Endodermal cell (in vitro differentiated cells): ENCODE measurements around the gene TBXAS1. TPM values are rescaled to one million over a fixed set of nuclear protein-coding genes. Genes with fewer than 3 reads are reported as not detected.

Experiments
- DNase-seq: peaks from one replicate; pipeline ENCODE4 v3.0.0-alpha.2; 2017
- H3K27ac ChIP-seq: 2 replicates; pipeline ENCODE4 v1.5.1; 2013; ENCODE audit warnings: mild to moderate bottlenecking, low read depth, low read length, moderate library complexity
- H3K27me3 ChIP-seq: 2 replicates; pipeline ENCODE4 v1.6.1; 2013; ENCODE audit warnings: mild to moderate bottlenecking, low read length, moderate library complexity; ENCODE audit not compliant: insufficient read depth, control insufficient read depth, poor library complexity, severe bottlenecking
- H3K36me3 ChIP-seq: 2 replicates; pipeline ENCODE4 v1.7.0; 2013; ENCODE audit warnings: mild to moderate bottlenecking, low read length, moderate library complexity; ENCODE audit not compliant: control insufficient read depth, insufficient read depth
- H3K4me1 ChIP-seq: one replicate; pipeline ENCODE4 v1.7.0; 2013; ENCODE audit warnings: low read length; ENCODE audit not compliant: control insufficient read depth, insufficient read depth
- H3K4me3 ChIP-seq: 2 replicates; pipeline ENCODE4 v1.5.1; 2013; ENCODE audit warnings: mild to moderate bottlenecking, low read length, moderate library complexity
- H3K9ac ChIP-seq: 2 replicates; pipeline ENCODE4 v1.6.1; 2013; ENCODE audit warnings: mild to moderate bottlenecking, low read length, moderate library complexity; ENCODE audit not compliant: poor library complexity, severe bottlenecking; ENCODE audit errors: extremely low read depth
- H3K9me3 ChIP-seq: 2 replicates; pipeline ENCODE4 v1.6.1; 2013; ENCODE audit warnings: mild to moderate bottlenecking, low read length, moderate library complexity; ENCODE audit not compliant: control insufficient read depth
- H3K27ac Mint-ChIP-seq: 2 replicates; pipeline ENCODE4 v1.8.0; 2020; ENCODE audit warnings: mixed read lengths
- H3K27me3 Mint-ChIP-seq: 2 replicates; pipeline ENCODE4 v1.8.0; 2021; ENCODE audit warnings: mild to moderate bottlenecking, mixed read lengths; ENCODE audit not compliant: insufficient read depth
- H3K36me3 Mint-ChIP-seq: 2 replicates; pipeline ENCODE4 v1.8.0; 2020; ENCODE audit warnings: low read depth, mixed read lengths
- H3K4me1 Mint-ChIP-seq: 2 replicates; pipeline ENCODE4 v1.8.0; 2020; ENCODE audit warnings: mixed read lengths
- H3K4me3 Mint-ChIP-seq: 2 replicates; pipeline ENCODE4 v1.8.0; 2020; ENCODE audit warnings: mild to moderate bottlenecking, moderate library complexity, mixed read lengths
- H3K9me3 Mint-ChIP-seq: 2 replicates; pipeline ENCODE4 v1.8.0; 2020; ENCODE audit warnings: mild to moderate bottlenecking, mixed read lengths
- WGBS, 2 experiments: methylation state at CpG; one replicate each; pipeline versions ENCODE4 v1.1.5 to v1.1.7; 2013; ENCODE audit warnings: missing lambda C conversion rate in 2 of 2, mixed read lengths in 1 of 2; ENCODE audit not compliant: insufficient coverage in 1 of 2, insufficient read length in 1 of 2; 5-methylcytosine and 5-hydroxymethylcytosine counted together
- total RNA-seq, 2 donors: library from RNA; stranded (reverse); fragmentation: NEBNext Ultra II Directional in 1 of 2; extraction: Animal tissue kit (Norgen Biotek cat#: 25700) in 1 of 2; gene quantifications; 2 replicates in 1 of 2; 3 replicates in 1 of 2; pipeline ENCODE4 v1.2.1, GENCODE V29; 2021
- TF ChIP-seq, protein P1 (sequence below): fragments of 200-600 bp; sonication (generic); conservative IDR thresholded peaks from 2 replicates; pipeline ENCODE4 v1.5.0; 2021; ENCODE audit warnings: antibody characterized with exemption, mild to moderate bottlenecking

TBXAS1 gene
- total RNA-seq, 2 donors from 2014 or later = 7.6 to 13.5 TPM

DNA sequence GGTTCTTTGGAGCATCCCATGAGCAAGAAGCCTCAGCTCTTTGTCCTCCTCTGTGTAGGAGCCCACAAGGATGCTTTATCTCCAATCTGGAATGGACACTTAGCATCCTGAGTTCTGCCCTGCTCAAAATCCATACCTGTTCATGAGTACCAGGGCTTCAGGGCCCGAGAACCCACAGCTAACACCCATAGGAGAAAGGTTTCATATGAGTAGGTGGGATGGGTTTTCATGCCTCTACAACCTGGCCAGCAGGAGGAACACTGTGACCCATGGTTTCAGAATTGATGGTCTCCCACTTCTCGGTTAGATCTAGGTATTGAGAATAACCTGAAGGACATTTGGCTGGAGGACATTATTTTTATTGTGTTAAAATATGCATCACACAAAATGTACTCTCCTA, 57.8 kb downstream of the TBXAS1 start:
- Mint-ChIP-seq H3K4me3 (no peak overlapping the region), H3K4me1 (peaks cover 9% of the 10 kb centered on the region)

DNA sequence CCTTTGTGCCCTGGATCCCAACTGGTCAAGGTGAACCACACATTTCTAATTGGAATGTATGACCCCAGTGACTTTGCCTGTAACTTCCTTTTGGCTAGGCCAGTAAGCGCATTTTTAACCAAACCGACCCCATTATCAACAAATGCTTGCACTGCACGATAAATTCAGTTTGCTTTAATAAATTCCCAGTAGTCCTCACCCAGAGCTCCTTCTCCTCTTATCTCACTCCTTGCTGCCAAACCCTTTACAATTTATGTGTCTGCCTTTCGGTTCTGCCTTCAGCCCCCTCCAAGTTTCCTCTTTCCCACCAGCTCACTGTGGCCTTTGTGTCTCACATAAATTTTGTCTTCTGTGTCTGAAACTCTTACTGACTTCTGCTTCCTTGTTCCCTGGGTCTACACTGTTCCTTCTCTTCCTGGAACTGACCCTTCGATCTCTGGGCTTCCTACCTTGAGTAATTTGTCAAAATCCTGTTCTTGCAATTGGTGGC, 59.0 kb downstream of the TBXAS1 start:
- TF ChIP-seq, protein P1, sequence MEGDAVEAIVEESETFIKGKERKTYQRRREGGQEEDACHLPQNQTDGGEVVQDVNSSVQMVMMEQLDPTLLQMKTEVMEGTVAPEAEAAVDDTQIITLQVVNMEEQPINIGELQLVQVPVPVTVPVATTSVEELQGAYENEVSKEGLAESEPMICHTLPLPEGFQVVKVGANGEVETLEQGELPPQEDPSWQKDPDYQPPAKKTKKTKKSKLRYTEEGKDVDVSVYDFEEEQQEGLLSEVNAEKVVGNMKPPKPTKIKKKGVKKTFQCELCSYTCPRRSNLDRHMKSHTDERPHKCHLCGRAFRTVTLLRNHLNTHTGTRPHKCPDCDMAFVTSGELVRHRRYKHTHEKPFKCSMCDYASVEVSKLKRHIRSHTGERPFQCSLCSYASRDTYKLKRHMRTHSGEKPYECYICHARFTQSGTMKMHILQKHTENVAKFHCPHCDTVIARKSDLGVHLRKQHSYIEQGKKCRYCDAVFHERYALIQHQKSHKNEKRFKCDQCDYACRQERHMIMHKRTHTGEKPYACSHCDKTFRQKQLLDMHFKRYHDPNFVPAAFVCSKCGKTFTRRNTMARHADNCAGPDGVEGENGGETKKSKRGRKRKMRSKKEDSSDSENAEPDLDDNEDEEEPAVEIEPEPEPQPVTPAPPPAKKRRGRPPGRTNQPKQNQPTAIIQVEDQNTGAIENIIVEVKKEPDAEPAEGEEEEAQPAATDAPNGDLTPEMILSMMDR = no peak
- Histone ChIP-seq H3K4me3 (no peak overlapping the region), H3K9ac (no peak overlapping the region), H3K9me3 (peaks cover 8% of the 10 kb centered on the region), H3K27ac (no peak overlapping the region), H3K27me3 (no peaks in the 10 kb centered on the region), H3K36me3 (no peaks in the 10 kb centered on the region), H3K4me1 (no peaks in the 10 kb centered on the region)
- WGBS, 2 experiments = 94 to 98% methylated on average over 5 of the region's 5 CpGs
- H3K36me3 Mint-ChIP-seq = no peaks in the 10 kb centered on the region
- DNase-seq = no peak
- no peak overlapping the region for H3K27ac Mint-ChIP-seq
- no peak overlapping the region for H3K4me3 Mint-ChIP-seq
- peaks cover 6% of the 10 kb centered on the region for H3K9me3 Mint-ChIP-seq
- peaks cover 6% of the 10 kb centered on the region for H3K4me1 Mint-ChIP-seq
- no peaks in the 10 kb centered on the region for H3K27me3 Mint-ChIP-seq

More for the DNA sequence above, 57.8 kb downstream of the TBXAS1 start:
- DNase-seq = no peak
- Mint-ChIP-seq H3K36me3 (no peaks in the 10 kb centered on the region), H3K27me3 (no peaks in the 10 kb centered on the region), H3K9me3 (peaks cover 6% of the 10 kb centered on the region), H3K27ac (no peak overlapping the region)
- 93 to 100% methylated on average over 1 to 2 of the region's 2 CpGs for WGBS, 2 experiments
- no peaks in the 10 kb centered on the region for H3K27me3 ChIP-seq
- no peak overlapping the region for H3K9ac ChIP-seq
- TF ChIP-seq, protein P1 = no peak
- no peaks in the 10 kb centered on the region for H3K4me1 ChIP-seq
- no peak overlapping the region for H3K4me3 ChIP-seq
- no peaks in the 10 kb centered on the region for H3K36me3 ChIP-seq
- no peak overlapping the region for H3K27ac ChIP-seq
- peaks cover 8% of the 10 kb centered on the region for H3K9me3 ChIP-seq

DNA sequence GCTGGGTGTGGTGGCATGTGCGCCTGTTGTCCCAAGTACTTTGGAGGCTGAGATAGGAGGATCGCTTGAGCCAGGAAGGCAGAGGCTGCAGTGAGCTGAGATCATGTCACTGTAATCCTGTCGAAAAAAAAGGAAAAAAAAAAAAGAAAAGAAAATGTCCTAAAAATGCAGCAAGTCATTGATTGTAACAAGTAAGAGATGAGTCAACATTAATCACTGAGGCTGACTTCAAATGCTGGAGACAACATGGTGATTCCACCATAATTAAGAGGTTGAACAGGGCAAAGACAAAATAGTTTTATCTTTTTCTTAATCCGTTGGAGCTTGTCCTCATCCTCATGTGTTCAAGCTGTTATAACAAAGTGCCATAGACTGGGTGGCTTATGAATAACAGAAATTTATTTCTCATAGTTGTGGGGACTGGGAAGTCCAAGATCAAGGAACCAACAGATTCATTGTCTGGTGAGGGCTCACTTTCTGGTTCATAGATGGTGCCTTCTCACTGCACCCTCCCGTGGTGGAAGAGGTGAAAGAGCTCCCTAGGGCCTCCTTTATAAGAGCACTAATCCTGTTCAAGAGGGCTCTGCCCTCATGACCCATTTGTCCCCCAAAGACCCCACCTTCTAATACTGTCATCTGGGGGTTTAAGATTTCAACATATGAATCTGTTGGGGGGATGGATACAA, 60.3 kb downstream of the TBXAS1 start:
- WGBS, 2 experiments = 88 to 92% methylated on average over 3 to 5 of the region's 5 CpGs
- Histone ChIP-seq H3K36me3 (no peaks in the 10 kb centered on the region), H3K27me3 (no peaks in the 10 kb centered on the region), H3K4me3 (no peak overlapping the region), H3K27ac (no peak overlapping the region), H3K4me1 (no peaks in the 10 kb centered on the region), H3K9ac (no peak overlapping the region), H3K9me3 (peaks cover 8% of the 10 kb centered on the region)
- Mint-ChIP-seq H3K9me3 (peaks cover 6% of the 10 kb centered on the region), H3K4me1 (peaks cover 1% of the 10 kb centered on the region), H3K27me3 (no peaks in the 10 kb centered on the region), H3K36me3 (no peaks in the 10 kb centered on the region), H3K4me3 (no peak overlapping the region), H3K27ac (no peak overlapping the region)
- no peak for DNase-seq
- TF ChIP-seq, protein P1 = no peak
